Measurements from ENCODE around the gene NOP9.
A peak's percentile ranks its signal among the peaks of the same experiment; 100 is the strongest.

NOP9 gene

GRCh38 chr14:24310265-24310645 lies 10.6 kb downstream of the NOP9 start:
- DNase-seq (ENCODE audit: low read depth) = no peak

GRCh38 chr14:24310646-24311604 lies 11.3 kb downstream of the NOP9 start, which contains the start of gene LTB4R:
Gene LTB4R (plus strand): TSS chr14:24311502. CDS start chr14:24315652, 4,150 bp downstream.
- DNase-seq (ENCODE audit: low read depth) = peak; percentile 77

DNA sequence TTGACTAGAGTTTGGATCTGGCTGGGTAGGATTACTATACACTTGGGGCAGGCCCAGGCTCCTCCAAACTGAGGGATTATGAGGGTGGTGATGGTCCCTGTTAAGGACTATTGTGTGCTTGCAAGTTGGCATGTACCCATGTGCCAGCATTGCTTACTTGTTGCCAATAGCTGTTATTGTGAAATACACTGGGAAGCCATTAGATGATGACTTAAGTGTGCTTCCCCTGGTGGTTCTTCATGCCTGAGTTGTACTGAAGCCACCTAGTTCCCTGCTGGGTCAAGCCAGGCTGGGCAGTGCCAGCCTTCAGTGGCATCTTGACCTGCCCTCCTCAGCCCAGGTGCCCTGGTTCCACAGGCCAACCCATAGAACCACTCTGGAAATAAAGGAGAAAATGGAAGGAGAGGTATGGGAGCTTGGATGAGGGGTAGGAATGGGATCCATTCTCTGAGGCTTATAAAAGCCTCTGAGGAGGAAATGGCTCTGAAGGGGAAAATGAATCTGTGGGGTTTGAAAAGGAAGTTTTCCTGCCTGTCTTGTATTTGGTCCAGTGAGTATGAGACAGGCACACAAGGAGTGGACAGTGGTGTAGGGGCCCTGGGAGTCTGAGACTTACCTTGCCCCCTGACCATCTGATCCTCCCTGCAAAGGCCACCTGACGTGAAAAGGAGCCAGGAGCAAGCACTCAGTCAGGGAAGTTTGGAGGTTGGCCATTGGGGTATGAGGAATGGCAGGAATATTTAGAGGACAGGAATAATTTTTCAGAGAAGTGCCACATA lies 12.4 kb downstream of the NOP9 start:
- DNase-seq (ENCODE audit: low read depth) = no peak

- DNase-seq (ENCODE audit: low read depth) = peak; percentile 64
These were observed 13.3 kb downstream of the NOP9 start for GRCh38 chr14:24312736-24313507.

DNA sequence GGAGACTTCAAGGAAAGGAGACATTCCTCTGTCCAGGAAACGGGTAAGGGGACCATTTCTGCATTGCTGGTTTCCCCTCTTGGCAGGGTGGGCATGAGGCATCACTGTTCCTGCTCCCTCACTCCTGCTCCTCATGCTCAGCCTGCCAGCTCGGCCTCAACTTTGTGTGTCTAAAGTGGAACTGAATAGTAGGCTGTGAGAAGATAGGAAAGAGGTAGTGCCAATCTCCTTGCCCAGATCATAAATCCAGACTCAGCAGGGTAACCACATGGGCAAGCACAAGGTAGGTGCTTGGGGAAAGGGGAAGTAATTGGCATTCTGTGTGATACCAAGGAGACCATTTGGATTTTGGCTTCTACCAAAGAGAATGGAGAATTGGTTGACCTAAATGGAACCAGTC lies 14.3 kb downstream of the NOP9 start:
- DNase-seq (ENCODE audit: low read depth) = no peak

GRCh38 chr14:24314377-24315193 lies 14.9 kb downstream of the NOP9 start:
- DNase-seq (ENCODE audit: low read depth) = no peak

- DNase-seq (ENCODE audit: low read depth) = no peak
These were observed 15.7 kb downstream of the NOP9 start for GRCh38 chr14:24315243-24315806.

DNA sequence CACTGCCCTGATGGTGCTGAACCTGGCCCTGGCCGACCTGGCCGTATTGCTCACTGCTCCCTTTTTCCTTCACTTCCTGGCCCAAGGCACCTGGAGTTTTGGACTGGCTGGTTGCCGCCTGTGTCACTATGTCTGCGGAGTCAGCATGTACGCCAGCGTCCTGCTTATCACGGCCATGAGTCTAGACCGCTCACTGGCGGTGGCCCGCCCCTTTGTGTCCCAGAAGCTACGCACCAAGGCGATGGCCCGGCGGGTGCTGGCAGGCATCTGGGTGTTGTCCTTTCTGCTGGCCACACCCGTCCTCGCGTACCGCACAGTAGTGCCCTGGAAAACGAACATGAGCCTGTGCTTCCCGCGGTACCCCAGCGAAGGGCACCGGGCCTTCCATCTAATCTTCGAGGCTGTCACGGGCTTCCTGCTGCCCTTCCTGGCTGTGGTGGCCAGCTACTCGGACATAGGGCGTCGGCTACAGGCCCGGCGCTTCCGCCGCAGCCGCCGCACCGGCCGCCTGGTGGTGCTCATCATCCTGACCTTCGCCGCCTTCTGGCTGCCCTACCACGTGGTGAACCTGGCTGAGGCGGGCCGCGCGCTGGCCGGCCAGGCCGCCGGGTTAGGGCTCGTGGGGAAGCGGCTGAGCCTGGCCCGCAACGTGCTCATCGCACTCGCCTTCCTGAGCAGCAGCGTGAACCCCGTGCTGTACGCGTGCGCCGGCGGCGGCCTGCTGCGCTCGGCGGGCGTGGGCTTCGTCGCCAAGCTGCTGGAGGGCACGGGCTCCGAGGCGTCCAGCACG lies 16.4 kb downstream of the NOP9 start:
- DNase-seq (ENCODE audit: low read depth) = no peak

DNA sequence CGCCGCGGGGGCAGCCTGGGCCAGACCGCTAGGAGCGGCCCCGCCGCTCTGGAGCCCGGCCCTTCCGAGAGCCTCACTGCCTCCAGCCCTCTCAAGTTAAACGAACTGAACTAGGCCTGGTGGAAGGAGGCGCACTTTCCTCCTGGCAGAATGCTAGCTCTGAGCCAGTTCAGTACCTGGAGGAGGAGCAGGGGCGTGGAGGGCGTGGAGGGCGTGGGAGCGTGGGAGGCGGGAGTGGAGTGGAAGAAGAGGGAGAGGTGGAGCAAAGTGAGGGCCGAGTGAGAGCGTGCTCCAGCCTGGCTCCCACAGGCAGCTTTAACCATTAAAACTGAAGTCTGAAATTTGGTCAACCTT lies 16.9 kb downstream of the NOP9 start:
- DNase-seq (ENCODE audit: low read depth) = no peak

GRCh38 chr14:24317141-24317928 lies 17.7 kb downstream of the NOP9 start:
- DNase-seq (ENCODE audit: low read depth) = peak; percentile 66

GRCh38 chr14:24321212-24321975 lies 21.7 kb downstream of the NOP9 start:
- no peak for DNase-seq (ENCODE audit: low read depth)

DNA sequence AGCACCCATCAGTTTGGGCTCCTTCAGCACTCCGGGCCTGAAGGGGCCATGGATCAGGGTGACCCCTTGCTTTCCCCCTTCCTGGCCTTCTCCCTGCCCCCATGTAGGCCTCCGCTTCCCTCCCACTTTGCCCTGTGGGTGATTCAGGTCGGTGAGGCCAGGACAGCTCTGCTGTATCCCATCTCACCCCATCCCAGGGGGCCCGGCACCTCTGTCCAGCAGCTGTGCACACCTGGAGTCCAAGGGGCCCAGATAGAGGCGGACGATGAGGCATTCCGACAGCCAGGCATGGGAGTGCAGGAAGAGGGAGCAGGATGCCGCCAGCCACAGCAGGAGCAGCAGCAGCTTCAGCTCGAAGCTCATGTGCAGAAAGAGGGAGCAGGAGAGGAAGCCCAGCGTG lies 23.0 kb downstream of the NOP9 start:
- DNase-seq (ENCODE audit: low read depth) = no peak

- DNase-seq (ENCODE audit: low read depth) = no peak
These were observed 23.7 kb downstream of the NOP9 start for GRCh38 chr14:24323341-24323740.

- no peak for DNase-seq (ENCODE audit: low read depth)
These were observed 24.4 kb downstream of the NOP9 start for GRCh38 chr14:24324024-24324423.

- DNase-seq (ENCODE audit: low read depth) = no peak
These were observed 25.4 kb downstream of the NOP9 start for GRCh38 chr14:24325041-24325530.

DNA sequence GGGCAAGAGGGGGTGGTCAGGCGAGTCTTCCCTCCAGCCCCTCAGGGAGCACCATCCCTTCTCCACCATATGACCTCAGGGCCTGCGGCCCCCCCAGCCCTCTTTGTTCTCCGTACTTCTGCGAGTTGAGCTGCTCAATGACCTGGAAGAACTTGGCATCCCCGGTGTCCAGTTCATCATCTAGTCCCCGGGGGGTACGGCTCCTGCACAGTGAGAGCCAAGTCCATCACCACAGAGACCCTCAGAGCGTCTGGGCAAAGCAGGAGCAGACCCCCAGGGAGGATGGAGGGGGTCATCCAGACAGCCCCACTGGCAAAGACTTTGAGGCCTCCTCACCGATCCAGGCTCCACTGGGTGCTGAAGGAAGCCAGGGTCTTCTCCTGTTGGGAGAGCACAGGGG lies 26.3 kb downstream of the NOP9 start:
- DNase-seq (ENCODE audit: low read depth) = no peak

- DNase-seq (ENCODE audit: low read depth) = no peak
These were observed 27.7 kb downstream of the NOP9 start for GRCh38 chr14:24327303-24327702.

GRCh38 chr14:24327914-24328313 lies 28.3 kb downstream of the NOP9 start:
- DNase-seq (ENCODE audit: low read depth) = peak; percentile 33
